Measurements from ENCODE around the gene TMEM63C. TPM values are rescaled to one million over a fixed set of nuclear protein-coding genes. Genes with fewer than 3 reads are reported as not detected.

The TMEM63C gene
- total RNA-seq, 6 experiments from 2014 or later = 0.05 TPM; not detected in 5

DNA sequence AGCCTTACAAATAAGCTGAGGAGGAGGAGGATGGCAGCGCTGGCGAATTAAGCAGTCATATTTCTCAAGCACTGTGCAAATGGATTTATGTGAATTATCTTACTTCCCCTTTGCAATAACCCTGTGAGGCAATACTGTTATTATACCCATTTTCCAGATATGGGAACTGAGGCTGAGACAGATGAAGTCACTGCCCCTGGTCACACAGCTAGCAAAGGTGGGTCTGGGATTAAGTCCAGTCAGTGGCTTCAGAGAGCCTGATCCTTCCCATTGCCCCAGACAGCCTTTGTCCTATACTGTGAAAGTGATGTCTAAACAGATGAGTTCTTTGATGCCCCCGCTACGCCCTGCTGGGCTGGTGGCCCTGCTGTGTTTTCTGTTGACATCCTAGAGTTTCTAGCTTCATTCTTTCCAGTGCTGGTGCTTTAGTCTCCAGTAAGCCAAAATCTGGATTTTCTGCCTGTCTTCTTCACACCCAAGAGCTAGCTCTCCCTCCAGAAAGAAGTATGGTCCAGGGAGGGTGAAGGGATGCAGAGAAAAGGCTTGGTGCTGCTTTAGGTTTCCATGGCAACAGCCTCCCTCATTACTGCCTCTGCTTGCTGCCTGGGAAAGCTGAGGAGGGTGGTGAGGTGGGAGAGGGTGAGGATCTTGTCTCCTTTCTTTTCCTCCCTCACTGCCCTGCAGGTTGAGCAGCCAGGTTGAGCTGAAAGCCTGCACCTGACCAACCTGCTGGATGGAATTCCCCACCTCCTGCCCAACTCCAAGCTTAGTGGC lies 30.7 kb downstream of the TMEM63C start:
- H3K27me3 Mint-ChIP-seq (ENCODE audit: insufficient read depth) = peaks cover 37% of the 10 kb centered on the region
- no peaks in the 10 kb centered on the region for H3K9me3 Mint-ChIP-seq
- TF ChIP-seq, protein P1, sequence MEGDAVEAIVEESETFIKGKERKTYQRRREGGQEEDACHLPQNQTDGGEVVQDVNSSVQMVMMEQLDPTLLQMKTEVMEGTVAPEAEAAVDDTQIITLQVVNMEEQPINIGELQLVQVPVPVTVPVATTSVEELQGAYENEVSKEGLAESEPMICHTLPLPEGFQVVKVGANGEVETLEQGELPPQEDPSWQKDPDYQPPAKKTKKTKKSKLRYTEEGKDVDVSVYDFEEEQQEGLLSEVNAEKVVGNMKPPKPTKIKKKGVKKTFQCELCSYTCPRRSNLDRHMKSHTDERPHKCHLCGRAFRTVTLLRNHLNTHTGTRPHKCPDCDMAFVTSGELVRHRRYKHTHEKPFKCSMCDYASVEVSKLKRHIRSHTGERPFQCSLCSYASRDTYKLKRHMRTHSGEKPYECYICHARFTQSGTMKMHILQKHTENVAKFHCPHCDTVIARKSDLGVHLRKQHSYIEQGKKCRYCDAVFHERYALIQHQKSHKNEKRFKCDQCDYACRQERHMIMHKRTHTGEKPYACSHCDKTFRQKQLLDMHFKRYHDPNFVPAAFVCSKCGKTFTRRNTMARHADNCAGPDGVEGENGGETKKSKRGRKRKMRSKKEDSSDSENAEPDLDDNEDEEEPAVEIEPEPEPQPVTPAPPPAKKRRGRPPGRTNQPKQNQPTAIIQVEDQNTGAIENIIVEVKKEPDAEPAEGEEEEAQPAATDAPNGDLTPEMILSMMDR (IDR thresholded peaks at IDR 0.05) = no peak
- no peak overlapping the region for H3K27ac Mint-ChIP-seq
- H3K4me1 Mint-ChIP-seq (ENCODE audit: low read depth) = no peaks in the 10 kb centered on the region
- no peaks in the 10 kb centered on the region for H3K36me3 Mint-ChIP-seq (ENCODE audit: low read depth)
- DNase-seq = no peak
- no peak overlapping the region for H3K4me3 Mint-ChIP-seq

DNA sequence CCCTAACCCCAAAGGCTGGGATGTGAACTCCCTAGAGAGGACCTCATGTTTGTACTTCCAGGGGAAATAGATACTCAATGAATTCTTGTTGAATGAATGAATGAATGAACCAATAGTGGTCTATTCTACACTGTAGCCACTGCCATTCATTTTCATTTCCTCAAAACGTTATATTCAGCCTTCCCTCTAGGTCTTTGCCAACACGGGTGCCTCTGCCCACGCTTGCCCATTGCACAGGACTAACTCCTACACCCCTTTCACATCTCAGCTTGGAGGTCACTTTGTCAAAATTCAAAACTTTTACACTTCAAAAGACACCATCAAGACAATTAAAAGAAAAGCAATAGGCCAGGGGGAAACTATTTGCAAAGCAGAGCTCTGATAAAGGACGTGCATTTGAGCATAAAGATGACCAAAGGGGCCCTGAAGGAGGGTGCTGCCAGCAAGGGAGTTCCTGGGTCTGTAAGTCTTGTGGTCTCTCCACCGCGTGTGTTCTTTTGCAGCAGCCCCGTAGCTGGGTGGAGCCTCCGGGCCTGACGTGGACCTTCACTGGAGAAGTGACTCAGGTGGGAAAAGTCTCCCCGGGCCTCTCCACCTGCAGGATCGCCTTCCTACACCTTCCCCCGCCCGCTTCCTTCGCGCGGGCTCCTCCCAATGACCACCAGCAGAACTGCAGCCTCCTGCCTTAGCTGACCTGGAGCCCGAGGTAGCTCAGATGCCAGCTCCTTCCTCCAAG lies 31.5 kb downstream of the TMEM63C start:
- peak; percentile 2 for DNase-seq
- H3K9me3 Mint-ChIP-seq = no peaks in the 10 kb centered on the region
- no peak overlapping the region for H3K27ac Mint-ChIP-seq
- no peaks in the 10 kb centered on the region for H3K4me1 Mint-ChIP-seq (ENCODE audit: low read depth)
- H3K4me3 Mint-ChIP-seq = no peak overlapping the region
- TF ChIP-seq, protein P1 (IDR thresholded peaks at IDR 0.05) = peak; percentile 74
- H3K27me3 Mint-ChIP-seq (ENCODE audit: insufficient read depth) = peaks cover 37% of the 10 kb centered on the region
- H3K36me3 Mint-ChIP-seq (ENCODE audit: low read depth) = no peaks in the 10 kb centered on the region

DNA sequence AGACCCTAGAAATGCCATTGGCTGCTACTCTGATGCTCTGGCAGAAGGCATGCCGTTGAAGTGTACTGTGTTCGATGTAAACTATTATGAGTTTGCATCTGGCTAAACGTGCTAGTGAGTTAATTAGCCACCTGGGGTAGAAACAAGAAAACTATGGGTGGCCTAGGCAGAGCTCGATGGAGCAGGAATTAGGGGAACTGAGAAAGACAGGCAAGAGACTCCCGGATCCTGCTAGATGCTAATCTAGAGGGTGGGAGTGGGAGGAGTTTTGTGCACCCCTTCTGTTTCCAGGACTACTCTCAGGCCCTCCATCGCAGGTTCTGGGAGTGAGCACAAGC lies 32.0 kb downstream of the TMEM63C start:
- DNase-seq = no peak
- H3K27me3 Mint-ChIP-seq (ENCODE audit: insufficient read depth) = peaks cover 37% of the 10 kb centered on the region
- H3K36me3 Mint-ChIP-seq (ENCODE audit: low read depth) = no peaks in the 10 kb centered on the region
- TF ChIP-seq, protein P1 (IDR thresholded peaks at IDR 0.05) = peak; percentile 3; the same call in 1 of the 2 replicates
- H3K27ac Mint-ChIP-seq = no peak overlapping the region
- H3K4me1 Mint-ChIP-seq (ENCODE audit: low read depth) = no peaks in the 10 kb centered on the region
- no peak overlapping the region for H3K4me3 Mint-ChIP-seq
- H3K9me3 Mint-ChIP-seq = no peaks in the 10 kb centered on the region

DNA sequence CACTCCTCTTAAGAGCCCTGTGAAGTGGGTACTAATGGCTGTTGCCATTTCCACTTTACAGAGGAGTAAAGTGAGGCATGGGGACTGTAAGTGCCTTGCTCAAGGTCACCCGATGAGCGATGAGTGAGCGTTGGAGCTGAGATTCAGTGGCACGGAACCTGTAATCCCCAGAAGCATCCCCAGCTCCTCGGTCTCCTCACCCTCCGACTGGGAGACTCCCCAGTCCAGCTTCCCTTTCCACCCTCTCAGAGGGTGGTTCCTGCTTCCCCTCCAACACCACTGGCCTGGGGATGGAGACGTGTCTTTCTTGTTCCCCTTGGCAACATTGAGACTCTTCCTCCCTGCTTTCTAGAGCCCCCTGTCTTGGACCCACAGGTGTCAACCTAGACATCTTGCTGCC lies 32.6 kb downstream of the TMEM63C start:
- H3K27me3 Mint-ChIP-seq (ENCODE audit: insufficient read depth) = peaks cover 37% of the 10 kb centered on the region
- TF ChIP-seq, protein P1 (IDR thresholded peaks at IDR 0.05) = no peak
- no peak for DNase-seq
- no peak overlapping the region for H3K27ac Mint-ChIP-seq
- no peaks in the 10 kb centered on the region for H3K36me3 Mint-ChIP-seq (ENCODE audit: low read depth)
- no peak overlapping the region for H3K4me3 Mint-ChIP-seq
- H3K4me1 Mint-ChIP-seq (ENCODE audit: low read depth) = no peaks in the 10 kb centered on the region
- no peaks in the 10 kb centered on the region for H3K9me3 Mint-ChIP-seq

DNA sequence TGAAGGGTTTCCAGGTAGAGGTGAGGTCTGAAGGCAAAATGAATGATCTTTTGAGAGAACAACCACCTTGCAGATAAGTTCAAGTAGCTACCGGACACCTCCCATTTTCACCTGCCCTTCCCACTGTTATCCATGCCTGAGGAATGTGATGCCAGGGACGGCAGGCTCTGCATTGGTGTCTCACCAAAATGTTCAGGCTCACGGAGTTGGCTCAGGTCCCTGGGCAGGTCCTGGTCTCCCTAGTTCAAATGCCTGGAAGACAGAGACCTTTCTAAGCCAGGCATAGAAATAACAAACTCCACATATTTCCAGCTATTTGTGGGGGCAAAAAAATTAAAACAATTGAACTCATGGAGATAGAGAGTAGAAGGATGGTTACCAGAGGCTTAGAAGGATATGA lies 36.0 kb downstream of the TMEM63C start:
- Mint-ChIP-seq H3K4me3 (no peak overlapping the region), H3K36me3 (ENCODE audit: low read depth) (no peaks in the 10 kb centered on the region), H3K4me1 (ENCODE audit: low read depth) (no peaks in the 10 kb centered on the region), H3K9me3 (no peaks in the 10 kb centered on the region), H3K27ac (no peak overlapping the region), H3K27me3 (ENCODE audit: insufficient read depth) (peaks cover 33% of the 10 kb centered on the region)
- DNase-seq = no peak
- TF ChIP-seq, protein P1 (IDR thresholded peaks at IDR 0.05) = no peak

Measured in HFFc6 (cell line).